NCI-H510A treated with DMSO at 0.1 percent for 48 hours (cell line): Measurements from ENCODE around the gene NPAS2.

Experiments used
- DNase-seq: peaks from one replicate; lab custom pipeline; 2025; lab: John Stamatoyannopoulos, UW

Gene NPAS2

GRCh38 chr2:100968146-100969145 is 148.5 kb downstream of the NPAS2 start:
- no peak for DNase-seq

GRCh38 chr2:100969998-100970397 is 150.1 kb downstream of the NPAS2 start:
- no peak for DNase-seq

- DNase-seq = no peak
Measured at GRCh38 chr2:100971221-100971620, 151.3 kb downstream of the NPAS2 start.

GRCh38 chr2:100972452-100972851 is 152.5 kb downstream of the NPAS2 start:
- DNase-seq = no peak

- DNase-seq = no peak
Measured at GRCh38 chr2:100974712-100975520, 155.0 kb downstream of the NPAS2 start.

GRCh38 chr2:100975521-100975785 is 155.5 kb downstream of the NPAS2 start:
- DNase-seq = no peak

GRCh38 chr2:100976061-100976460 is 156.1 kb downstream of the NPAS2 start:
- DNase-seq = no peak

- no peak for DNase-seq
Measured at GRCh38 chr2:100976645-100977391, 156.9 kb downstream of the NPAS2 start.

- DNase-seq = no peak
Measured at GRCh38 chr2:100977511-100977910, 157.6 kb downstream of the NPAS2 start.

- DNase-seq = no peak
Measured at GRCh38 chr2:100978582-100979191, 158.7 kb downstream of the NPAS2 start.

- DNase-seq = no peak
Measured at GRCh38 chr2:100980046-100980445, 160.1 kb downstream of the NPAS2 start.

- no peak for DNase-seq
Measured at GRCh38 chr2:100981011-100981410, 161.1 kb downstream of the NPAS2 start.

- DNase-seq = no peak
Measured at GRCh38 chr2:100982431-100982861, 162.5 kb downstream of the NPAS2 start.

- no peak for DNase-seq
Measured at GRCh38 chr2:100983201-100983600, 163.3 kb downstream of the NPAS2 start.

- no peak for DNase-seq
Measured at GRCh38 chr2:100983684-100984310, 163.9 kb downstream of the NPAS2 start.

- DNase-seq = peak; percentile 73
Measured at GRCh38 chr2:100984892-100985307, 165.0 kb downstream of the NPAS2 start.

- DNase-seq = no peak
Measured at GRCh38 chr2:100986157-100986556, 166.2 kb downstream of the NPAS2 start.

- no peak for DNase-seq
Measured at GRCh38 chr2:100987536-100987935, 167.6 kb downstream of the NPAS2 start.

- no peak for DNase-seq
Measured at GRCh38 chr2:100987974-100988373, 168.0 kb downstream of the NPAS2 start.

GRCh38 chr2:100988630-100989417 is 168.9 kb downstream of the NPAS2 start:
- no peak for DNase-seq

GRCh38 chr2:100989666-100990065 is 169.7 kb downstream of the NPAS2 start:
- DNase-seq = no peak
